IMR-90 (cell line): ENCODE measurements around the gene CCDC90B. TPM values are rescaled to one million over a fixed set of nuclear protein-coding genes. Genes with fewer than 3 reads are reported as not detected.

ENCODE experiments used
- ATAC-seq: fragments of 200-7000 bp; cut with Tn5 transposase; 2 replicates; pipeline ENCODE4 v1.9.1; 2020; ENCODE audit warnings: low read depth, mild to moderate bottlenecking, moderate library complexity
- BruUV-seq: library from RNA; stranded (reverse); fragments of 400-500 nt; replicated peaks from 2 replicates; lab custom pipeline; 2021; lab: Mats Ljungman, UMichigan
- CTCF ChIA-PET: fragments of 300-600 bp; formaldehyde crosslinking; extraction: SDS; loops from one replicate; lab custom pipeline; 2021; ENCODE audit warnings: antibody characterized with exemption; lab: Yijun Ruan, JAX
- POLR2A ChIA-PET: fragments of 300-600 bp; sonication (Branson Sonifier 250); formaldehyde crosslinking; loops from one replicate; lab custom pipeline; 2022; ENCODE audit warnings: antibody characterized with exemption; ENCODE audit not compliant: unreplicated experiment; lab: Charles Lee
- DNase-seq: peaks from one replicate; pipeline ENCODE4 v3.0.0; 2013
- H2AFZ ChIP-seq: replicated peaks from 2 replicates; pipeline ENCODE3; 2013; ENCODE audit warnings: low read length, mild to moderate bottlenecking; ENCODE audit not compliant: poor library complexity
- H2AK5ac ChIP-seq: 2 replicates; pipeline ENCODE4 v1.6.1; 2013; ENCODE audit warnings: low read depth, low read length, inconsistent platforms
- H2AK9ac ChIP-seq: replicated peaks from 2 replicates; pipeline ENCODE3; 2013; ENCODE audit warnings: mild to moderate bottlenecking, low read depth, low read length, moderate library complexity; ENCODE audit not compliant: poor library complexity
- H2BK120ac ChIP-seq: 2 replicates; pipeline ENCODE4 v1.6.1; 2013; ENCODE audit warnings: low read depth, low read length, inconsistent platforms
- H2BK15ac ChIP-seq: 3 replicates; pipeline ENCODE4 v1.6.1; 2013; ENCODE audit warnings: low read depth, low read length, inconsistent platforms
- H2BK20ac ChIP-seq: 2 replicates; pipeline ENCODE4 v1.6.1; 2013; ENCODE audit warnings: low read depth, mild to moderate bottlenecking, inconsistent platforms, low read length, moderate library complexity
- H2BK5ac ChIP-seq: 2 replicates; pipeline ENCODE4 v1.6.1; 2013; ENCODE audit warnings: mild to moderate bottlenecking, low read depth, low read length, inconsistent platforms; ENCODE audit not compliant: poor library complexity, severe bottlenecking
- H3K14ac ChIP-seq: replicated peaks from 2 replicates; pipeline ENCODE4 v1.6.1; 2013; ENCODE audit warnings: low read depth, low read length, inconsistent platforms
- H3K18ac ChIP-seq: 2 replicates; pipeline ENCODE4 v1.6.1; 2013; ENCODE audit warnings: low read depth, low read length, control low read depth
- H3K23ac ChIP-seq: 2 replicates; pipeline ENCODE4 v1.6.1; 2013; ENCODE audit warnings: low read depth, low read length, inconsistent platforms
- H3K27ac ChIP-seq: 2 replicates; pipeline ENCODE4 v1.5.1; 2013; ENCODE audit warnings: mild to moderate bottlenecking, control low read depth, low read length; ENCODE audit not compliant: insufficient read depth
- H3K27me3 ChIP-seq: 2 replicates; pipeline ENCODE4 v1.6.1; 2013; ENCODE audit warnings: low read length; ENCODE audit not compliant: control insufficient read depth, insufficient read depth
- H3K36me3 ChIP-seq: 2 replicates; pipeline ENCODE4 v1.6.1; 2013; ENCODE audit warnings: low read length, mixed read lengths; ENCODE audit not compliant: control insufficient read depth, insufficient read depth
- H3K4ac ChIP-seq: 2 replicates; pipeline ENCODE4 v1.6.1; 2013; ENCODE audit warnings: low read depth, low read length, inconsistent platforms
- H3K4me1 ChIP-seq: 2 replicates; pipeline ENCODE4 v1.6.1; 2013; ENCODE audit warnings: low read length, mixed read lengths; ENCODE audit not compliant: control insufficient read depth, insufficient read depth
- H3K4me2 ChIP-seq: 2 replicates; pipeline ENCODE4 v1.6.1; 2013; ENCODE audit warnings: low read depth, mild to moderate bottlenecking, control low read depth, low read length, moderate library complexity
- H3K4me3 ChIP-seq: 2 replicates; pipeline ENCODE4 v1.5.1; 2013; ENCODE audit warnings: low read depth, mild to moderate bottlenecking, control low read depth, low read length, moderate library complexity; ENCODE audit not compliant: insufficient read depth
- H3K56ac ChIP-seq: 2 replicates; pipeline ENCODE4 v1.6.1; 2013; ENCODE audit warnings: low read length, inconsistent platforms; ENCODE audit not compliant: insufficient read depth; ENCODE audit errors: extremely low read depth
- H3K79me1 ChIP-seq, 2 experiments: 2 replicates each; pipeline ENCODE4 v1.6.1; 2013; ENCODE audit warnings: low read length in 2 of 2, inconsistent platforms in 1 of 2, low read depth in 1 of 2
- H3K9ac ChIP-seq: 2 replicates; pipeline ENCODE4 v1.6.1; 2013; ENCODE audit warnings: low read depth, low read length, control low read depth
- H3K9me1 ChIP-seq: 2 replicates; pipeline ENCODE4 v1.6.1; 2013; ENCODE audit warnings: low read length, inconsistent platforms; ENCODE audit not compliant: insufficient read depth
- H3K9me3 ChIP-seq: 2 replicates; pipeline ENCODE4 v1.6.1; 2013; ENCODE audit warnings: low read length; ENCODE audit not compliant: control insufficient read depth, insufficient read depth
- H4K20me1 ChIP-seq: 2 replicates; pipeline ENCODE4 v1.6.1; 2013; ENCODE audit warnings: low read length, inconsistent platforms; ENCODE audit not compliant: insufficient read depth
- H4K5ac ChIP-seq: 2 replicates; pipeline ENCODE4 v1.6.1; 2013; ENCODE audit warnings: mild to moderate bottlenecking, low read depth, low read length, control low read depth
- H4K8ac ChIP-seq, 2 experiments: 2 replicates each; pipeline ENCODE4 v1.6.1; 2013; ENCODE audit warnings: low read depth in 2 of 2, low read length in 2 of 2, control low read depth in 1 of 2, inconsistent platforms in 1 of 2
- H4K91ac ChIP-seq: 2 replicates; pipeline ENCODE4 v1.6.1; 2013; ENCODE audit warnings: low read depth, low read length, inconsistent platforms; ENCODE audit not compliant: insufficient read depth
- RFX5 ChIP-seq: IDR thresholded peaks from 2 replicates; pipeline ENCODE4 v1.8.0; 2012; ENCODE audit warnings: low read depth, mild to moderate bottlenecking, low read length, moderate library complexity
- WGBS, 2 experiments: methylation state at CpG; one replicate each; pipeline versions ENCODE4 v1.1.5 to v1.1.7; 2013; ENCODE audit warnings: missing lambda C conversion rate in 2 of 2; ENCODE audit not compliant: insufficient read length in 1 of 2; ENCODE audit errors: extremely low coverage in 2 of 2; 5-methylcytosine and 5-hydroxymethylcytosine counted together
- dilution Hi-C: fragments of 300-500 bp; cut with HindIII; formaldehyde crosslinking; loops from one replicate; pipeline ENCODE4 v1.14.3; 2018; ENCODE audit warnings: low sequenced_read_pairs; ENCODE audit not compliant: unreplicated experiment
- in situ Hi-C: fragments of 300-500 bp; cut with MboI; formaldehyde crosslinking; loops from 3 replicates; pipeline ENCODE4 v1.14.3; 2019; ENCODE audit warnings: low sequenced_read_pairs, inconsistent platforms, mixed read lengths
- intact Hi-C: fragments of 100-400 bp; cut with micrococcal nuclease; formaldehyde crosslinking; loops from 2 replicates; pipeline ENCODE4 v1.10.0; 2022
- polyA plus RNA-seq, 3 experiments: library from polyadenylated mRNA; depleted of rRNA; stranded (reverse); fragments of >200 nt; gene quantifications; 2 replicates each; pipeline ENCODE4 v1.2.3, GENCODE V29; 2012; ENCODE audit warnings: low replicate concordance in 1 of 3
- total RNA-seq: library from RNA; depleted of rRNA; stranded (reverse); fragments of >200 nt; gene quantifications from 2 replicates; pipeline ENCODE4 v1.2.3, GENCODE V29; 2012

The CCDC90B gene
- total and polyA plus RNA-seq, 2 of the 4 experiments (the other 2 are of a cell fraction) = 35.8 to 43.7 TPM

DNA sequence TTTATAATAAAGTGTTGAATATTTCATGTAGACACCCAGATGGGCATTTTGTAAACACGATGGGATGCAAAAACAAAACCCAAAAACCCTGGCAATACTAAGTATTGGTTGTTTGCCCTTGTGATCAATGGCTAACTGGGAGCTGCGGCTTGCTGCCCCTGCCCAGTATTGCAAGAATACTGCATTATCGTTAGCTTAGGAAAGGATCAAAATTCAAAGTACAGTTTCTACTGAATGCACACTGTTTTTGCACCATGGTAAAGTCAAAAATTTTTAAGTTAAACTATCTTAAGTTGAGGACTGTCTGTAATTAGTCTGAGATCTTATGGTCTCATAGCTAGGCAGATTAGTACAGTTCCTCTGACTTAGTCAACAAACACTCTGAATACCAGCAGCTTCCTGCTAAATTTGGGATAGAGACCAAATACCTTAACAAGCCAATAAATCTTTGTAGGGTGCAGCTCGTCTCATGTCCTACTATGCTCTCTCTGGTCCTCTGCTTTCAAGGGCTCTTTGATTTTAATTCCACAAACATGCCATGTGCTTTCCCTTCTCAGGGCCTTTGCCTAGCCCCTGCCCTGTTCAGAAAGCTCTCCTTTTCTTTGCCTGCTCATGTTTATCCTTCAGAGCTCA, 4.0 kb downstream of the CCDC90B start:
- dilution Hi-C loops (no loop called here), intact Hi-C loops (loop anchor here (5.0 to 10.0 kb wide), 3 partner anchors 85 to 293 kb away; partner anchors contain the start of gene RAB30), in situ Hi-C loops (no loop called here)
- H3K9me1 ChIP-seq = peaks cover 3% of the 10 kb centered on the region; the same call in 1 of the 2 replicates
- H3K23ac ChIP-seq = 0 out of 2 replicates have a peak overlapping the region, but pooled peaks have one; percentile 68
- H3K79me1 ChIP-seq = peaks cover 19 to 44% of the 10 kb centered on the region in 2 experiments
- H3K27me3 ChIP-seq = no peaks in the 10 kb centered on the region
- H2AK9ac ChIP-seq = no peak overlapping the region
- peak overlapping the region; percentile 15 for H2BK5ac ChIP-seq
- H2BK20ac ChIP-seq = no peak overlapping the region
- H2AK5ac ChIP-seq = no peak overlapping the region
- BruUV-seq = no TSS peak
- H4K8ac ChIP-seq = no peak overlapping the region
- H3K9ac ChIP-seq = peak overlapping the region; percentile 42; the same call in 1 of the 2 replicates
- peak overlapping the region; percentile 55; the same call in 1 of the 2 replicates for H3K27ac ChIP-seq
- H3K14ac ChIP-seq = no peak overlapping the region
- H4K20me1 ChIP-seq = 0 out of 2 replicates have a peak, but pooled peaks cover 3% of the 10 kb centered on the region
- peak; percentile 8 for DNase-seq
- no peak overlapping the region for H3K4me3 ChIP-seq
- H3K18ac ChIP-seq = no peak overlapping the region
- H3K9me3 ChIP-seq = no peaks in the 10 kb centered on the region
- no peak overlapping the region for H2BK120ac ChIP-seq
- TF ChIP-seq RFX5 = no peak
- POLR2A ChIA-PET = no interaction called here
- H3K4me1 ChIP-seq = peaks cover 4% of the 10 kb centered on the region
- H2BK15ac ChIP-seq = no peak overlapping the region
- no peak overlapping the region for H2AFZ ChIP-seq
- no peak overlapping the region for H3K56ac ChIP-seq
- H3K4me2 ChIP-seq = peak overlapping the region; percentile 79
- ATAC-seq = no peak
- H3K36me3 ChIP-seq = peaks cover 2% of the 10 kb centered on the region; the same call in 1 of the 2 replicates
- WGBS, 2 experiments = no CpG with 5 or more reads among the region's 4 CpGs
- CTCF ChIA-PET = interaction anchor here (0.8 to 1.7 kb wide), 2 partner anchors 11 to 382 kb away, joined by 3 to 7 read pairs; partner anchors contain the start of gene PRCP
- no peak overlapping the region for H4K5ac ChIP-seq
- no peak overlapping the region for H3K4ac ChIP-seq
- H4K91ac ChIP-seq = no peak overlapping the region
